NCI-H82 (cell line): Measurements from ENCODE around the gene SLC6A12.
"Not testable (repeated sequence)": the region's sequence is repeated elsewhere in the genome, so short reads cannot be mapped to it uniquely, and the experiment has no call there.

Experiments
- DNase-seq: peaks from one replicate; lab custom pipeline; 2025; lab: John Stamatoyannopoulos, UW

SLC6A12 gene

GRCh38 chr12:214003-214741 lies at the start of gene SLC6A12:
Gene SLC6A12, minus strand, starts transcription at chr12:214157. Its CDS starts 4,171 bp downstream, at chr12:209986.
- DNase-seq = no peak

DNA sequence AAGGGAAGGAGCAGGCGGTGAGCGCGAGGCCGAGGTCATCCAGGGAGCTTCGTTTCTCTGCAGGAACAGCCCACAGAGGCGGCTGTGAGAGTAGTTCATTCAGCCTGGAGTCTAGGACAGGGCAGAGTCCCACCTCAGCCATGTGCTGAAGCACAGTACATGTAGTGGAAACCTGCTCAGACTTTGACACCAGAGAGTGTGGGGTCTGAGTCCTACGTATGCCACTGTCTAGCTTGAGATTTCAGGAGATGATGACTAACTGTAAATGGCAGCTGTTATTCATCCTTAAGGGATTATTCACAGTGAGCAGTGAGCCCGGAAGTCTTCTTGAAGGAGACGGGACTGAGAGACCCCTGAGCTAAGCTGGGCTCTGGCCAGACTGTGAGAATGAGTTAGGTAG lies 49.6 kb upstream of the SLC6A12 start:
- DNase-seq = peak; percentile 62

GRCh38 chr12:262817-263216 lies 48.9 kb upstream of the SLC6A12 start, which contains the start of gene SLC6A13:
Gene SLC6A13, minus strand, starts transcription at chr12:262836. Its CDS starts 2,784 bp downstream, at chr12:260052.
- DNase-seq = no peak

DNA sequence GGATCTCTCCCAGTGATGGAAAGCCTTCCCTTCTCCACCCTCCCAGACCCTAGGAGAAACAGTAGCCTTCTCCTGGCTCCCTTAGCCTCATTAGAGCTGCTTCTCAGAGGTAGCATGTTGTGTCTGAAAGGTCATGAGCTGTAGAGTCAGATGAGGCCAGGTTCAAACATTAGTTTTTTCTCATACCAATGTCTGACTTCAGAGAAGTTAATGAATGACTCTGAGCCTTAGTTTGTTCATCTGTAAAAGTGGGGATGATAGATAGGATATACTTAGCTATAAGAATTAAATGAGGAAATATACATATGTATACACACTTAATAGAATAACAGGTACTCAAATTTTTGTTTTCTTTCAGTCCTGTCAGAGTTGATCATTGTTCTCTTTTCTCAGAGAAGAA lies 48.2 kb upstream of the SLC6A12 start:
- DNase-seq = no peak

GRCh38 chr12:257521-258321 lies 43.8 kb upstream of the SLC6A12 start:
- DNase-seq = peak; percentile 70

DNA sequence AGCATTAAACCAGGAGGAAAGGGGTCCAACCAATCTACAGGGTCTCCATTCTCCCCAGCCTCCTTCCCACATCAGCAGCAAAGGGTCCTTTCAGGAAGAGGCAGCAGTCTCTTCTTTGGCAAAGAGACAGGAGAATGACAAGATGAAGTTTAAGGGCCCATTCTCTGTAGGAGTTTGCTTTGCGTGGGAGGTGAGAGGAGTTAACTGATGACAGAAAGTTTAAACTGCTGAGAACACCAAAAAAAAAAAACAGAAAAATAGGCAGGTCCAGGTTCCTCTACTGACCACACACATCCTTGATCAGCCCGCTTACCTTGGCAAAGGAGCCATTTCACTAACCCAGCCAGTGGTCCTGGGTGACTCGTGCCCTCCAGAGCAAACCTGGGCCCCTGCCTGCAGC lies 43.0 kb upstream of the SLC6A12 start:
- DNase-seq = no peak

GRCh38 chr12:256225-256624 lies 42.3 kb upstream of the SLC6A12 start:
- no peak for DNase-seq

DNA sequence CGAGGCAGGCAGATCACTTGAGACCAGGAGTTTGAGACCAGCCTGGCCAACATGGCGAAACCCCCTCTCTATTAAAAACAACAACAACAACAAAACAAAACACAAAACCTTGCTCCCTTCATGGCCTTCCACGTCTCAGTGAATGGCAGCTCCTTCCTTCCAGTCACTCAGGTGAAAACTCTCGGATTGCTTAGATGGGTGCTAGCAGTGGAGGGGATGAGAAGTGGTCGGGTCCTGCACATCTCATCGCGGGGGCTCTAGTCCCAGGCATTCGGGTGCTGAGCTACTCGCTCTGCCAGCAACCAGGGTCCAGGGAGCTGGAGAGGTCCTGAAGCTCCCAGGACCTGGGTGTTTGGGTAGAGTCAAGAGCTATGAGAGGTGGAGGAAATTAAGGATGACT lies 41.0 kb upstream of the SLC6A12 start:
- DNase-seq = no peak

- no peak for DNase-seq
Observed at GRCh38 chr12:254039-254438, 40.1 kb upstream of the SLC6A12 start.

DNA sequence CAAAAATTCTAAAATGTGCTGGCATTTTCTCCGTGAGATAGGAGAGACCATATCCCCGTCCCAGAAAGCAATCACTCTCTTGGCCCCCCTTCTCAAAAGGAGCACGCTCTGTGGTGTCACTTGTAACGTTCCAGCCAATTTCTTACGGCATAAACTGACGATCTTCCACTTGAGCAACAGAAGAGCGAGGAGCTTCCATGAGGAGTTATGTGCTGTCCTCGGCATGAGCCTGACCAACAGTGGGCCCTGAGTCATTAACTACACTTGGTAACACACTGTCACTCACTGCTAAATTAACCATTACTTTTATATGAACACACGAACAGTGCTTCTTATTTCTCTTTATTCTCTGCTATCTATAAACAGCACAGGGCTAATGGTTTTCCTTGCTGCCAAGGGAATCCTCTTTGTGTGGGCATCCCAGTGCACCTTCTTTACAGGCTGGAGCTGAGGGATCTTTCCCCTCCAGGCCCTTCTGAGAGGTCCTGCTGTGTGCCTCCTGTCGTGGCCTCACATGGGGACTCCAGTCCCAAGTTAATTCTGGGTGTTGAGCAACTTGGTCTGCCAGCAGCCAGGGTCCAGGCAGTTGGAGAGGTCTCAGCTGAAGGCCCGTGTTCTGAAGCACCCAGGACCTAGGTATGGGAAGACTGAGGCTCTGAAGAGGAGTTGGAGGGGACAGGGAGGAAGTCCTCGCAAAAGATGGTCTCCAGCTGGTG lies 39.3 kb upstream of the SLC6A12 start:
- no peak for DNase-seq

DNA sequence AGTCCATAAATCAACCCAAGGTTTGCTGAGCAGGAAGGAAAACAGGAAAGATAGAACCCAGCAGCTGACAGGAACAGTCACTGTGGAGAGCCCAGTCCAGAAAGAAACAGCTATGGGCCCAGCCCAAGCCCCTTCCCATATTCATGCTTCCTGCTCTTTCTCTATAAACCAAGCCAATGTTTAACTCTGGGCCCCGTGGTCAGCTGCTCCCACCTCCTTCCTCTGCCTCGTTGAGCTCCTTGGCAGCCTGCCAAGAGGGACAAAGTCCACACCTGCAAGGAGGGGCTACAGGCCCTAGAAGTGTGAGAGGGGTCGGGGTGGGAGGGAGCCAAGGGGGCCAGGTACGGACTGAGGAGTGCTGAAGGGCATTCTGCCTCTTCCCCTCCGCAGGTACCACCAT lies 38.7 kb upstream of the SLC6A12 start:
- DNase-seq = no peak

DNA sequence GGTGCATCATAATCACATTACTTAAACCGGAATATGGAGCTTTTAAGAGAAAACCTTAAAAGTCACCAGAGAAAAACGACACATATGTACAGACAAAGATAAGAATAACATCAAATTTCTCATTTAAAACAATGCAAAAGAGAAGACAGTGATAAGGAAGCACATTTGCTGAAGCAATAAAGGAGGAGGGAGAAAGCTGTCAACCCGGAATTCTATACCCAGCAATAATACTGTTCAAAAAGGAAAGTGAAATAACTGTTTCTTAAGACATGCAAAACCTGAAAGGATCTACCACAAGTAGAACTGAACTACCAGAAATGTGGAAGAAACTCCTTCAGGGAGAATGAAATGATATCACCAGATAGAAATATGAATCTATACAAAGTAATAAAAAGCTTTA lies 33.3 kb upstream of the SLC6A12 start:
- DNase-seq = no peak

DNA sequence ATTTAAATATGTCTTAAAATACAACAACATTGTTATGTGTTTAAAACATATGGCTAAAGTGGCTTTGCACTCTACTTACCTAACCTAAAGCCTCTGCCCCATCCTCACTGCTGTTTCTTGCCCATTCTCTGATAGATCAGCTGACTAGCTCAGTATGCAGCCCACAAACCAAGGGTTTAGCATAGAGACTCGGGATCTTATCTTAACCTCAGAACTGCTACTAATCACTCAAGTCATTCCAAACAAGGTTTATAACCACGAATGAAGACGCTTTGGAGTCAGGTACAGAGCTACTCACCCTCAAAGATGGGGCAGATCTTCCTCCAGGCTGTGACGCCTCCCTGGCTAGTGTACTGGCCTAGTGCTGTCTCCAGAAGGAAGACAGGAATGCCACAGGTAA lies 29.4 kb upstream of the SLC6A12 start:
- DNase-seq = no peak

GRCh38 chr12:242496-242895 lies 28.5 kb upstream of the SLC6A12 start:
- DNase-seq = no peak

DNA sequence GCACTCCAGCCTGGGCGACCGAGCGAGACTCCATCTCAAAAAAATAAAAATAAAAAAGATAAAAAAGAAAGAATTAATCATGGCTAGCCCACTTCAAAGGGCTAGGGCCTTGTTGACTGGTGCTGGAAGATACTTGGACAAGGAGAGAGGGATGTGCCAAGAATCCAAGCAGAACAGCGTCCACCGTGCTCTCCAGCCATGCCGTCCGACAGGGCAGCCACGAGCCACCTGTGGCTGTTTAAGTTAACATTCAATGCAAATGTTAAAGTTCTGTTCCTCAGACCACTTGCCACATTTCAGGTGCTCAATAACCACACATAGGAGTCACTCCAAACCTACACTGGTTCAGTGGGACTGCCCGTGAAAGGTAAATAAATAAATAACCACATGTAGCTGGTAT lies 27.3 kb upstream of the SLC6A12 start:
- no peak for DNase-seq

DNA sequence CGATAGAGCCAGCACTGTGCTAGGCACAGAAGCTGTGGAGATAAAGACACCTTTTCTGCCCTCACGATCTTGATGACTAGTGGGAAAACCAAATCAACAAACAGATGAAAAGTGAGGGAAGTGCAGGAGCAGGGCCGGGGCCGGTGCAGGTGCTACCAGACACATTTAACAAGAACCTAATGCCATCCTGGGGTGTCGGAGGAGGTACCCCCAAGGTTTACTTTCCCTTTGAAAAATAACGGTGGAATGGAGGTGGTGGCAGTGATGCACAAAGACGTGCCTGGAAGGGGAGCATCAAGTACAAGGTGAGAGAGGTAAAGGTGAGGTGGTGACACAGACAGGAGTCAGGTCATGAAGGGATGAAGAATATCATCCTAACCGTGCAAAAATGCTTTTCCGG lies 26.6 kb upstream of the SLC6A12 start:
- DNase-seq = no peak

DNA sequence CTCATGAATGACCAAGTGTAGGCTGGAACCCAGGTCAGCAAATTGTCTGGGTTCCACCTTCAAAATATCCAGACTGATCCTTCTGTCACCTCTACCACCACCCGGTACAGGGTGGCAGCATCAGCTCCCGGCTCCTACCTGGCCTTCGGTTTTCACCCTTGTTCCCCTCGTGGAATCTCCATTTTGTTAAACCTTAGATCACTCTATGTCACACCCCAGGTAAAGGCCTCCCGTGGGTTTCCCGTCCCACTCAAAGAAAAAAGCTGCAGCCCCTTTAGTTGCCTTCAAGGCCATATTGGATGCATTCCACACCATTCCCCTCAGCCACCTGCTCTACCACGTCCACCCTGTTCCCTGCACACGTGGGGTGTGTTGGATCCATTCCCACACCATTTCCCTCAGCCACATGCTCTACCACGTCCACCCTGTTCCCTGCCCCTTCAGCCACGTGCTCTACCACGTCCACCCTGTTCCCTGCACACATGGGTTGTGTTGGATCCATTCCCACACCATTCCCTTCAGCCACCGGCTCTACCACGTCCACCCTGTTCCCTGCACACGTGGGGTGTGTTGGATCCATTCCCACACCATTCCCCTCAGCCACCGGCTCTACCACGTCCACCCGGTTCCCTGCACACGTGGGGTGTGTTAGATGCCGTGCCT lies 24.9 kb upstream of the SLC6A12 start:
- DNase-seq = no peak

DNA sequence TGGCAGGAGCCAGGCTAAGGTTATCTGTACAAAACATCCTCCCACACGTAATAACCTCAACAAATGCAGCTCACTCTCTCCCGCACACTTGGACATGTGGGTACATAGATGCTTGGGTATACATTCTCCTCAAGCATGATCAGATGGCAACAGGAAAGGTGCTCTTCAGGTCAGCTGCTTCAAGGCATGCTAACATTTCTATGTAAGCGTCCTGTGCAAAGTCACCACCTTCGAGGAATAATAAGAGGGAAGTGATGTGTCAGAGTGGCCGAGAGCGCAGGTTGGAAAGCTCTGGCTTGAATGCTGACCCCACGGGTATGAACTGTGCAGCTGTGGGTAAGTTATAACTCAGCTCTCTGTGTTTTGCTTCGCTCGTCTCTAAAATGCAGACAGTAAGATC lies 24.2 kb upstream of the SLC6A12 start:
- no peak for DNase-seq

- no peak for DNase-seq
Observed at GRCh38 chr12:237026-237815, 23.3 kb upstream of the SLC6A12 start.

DNA sequence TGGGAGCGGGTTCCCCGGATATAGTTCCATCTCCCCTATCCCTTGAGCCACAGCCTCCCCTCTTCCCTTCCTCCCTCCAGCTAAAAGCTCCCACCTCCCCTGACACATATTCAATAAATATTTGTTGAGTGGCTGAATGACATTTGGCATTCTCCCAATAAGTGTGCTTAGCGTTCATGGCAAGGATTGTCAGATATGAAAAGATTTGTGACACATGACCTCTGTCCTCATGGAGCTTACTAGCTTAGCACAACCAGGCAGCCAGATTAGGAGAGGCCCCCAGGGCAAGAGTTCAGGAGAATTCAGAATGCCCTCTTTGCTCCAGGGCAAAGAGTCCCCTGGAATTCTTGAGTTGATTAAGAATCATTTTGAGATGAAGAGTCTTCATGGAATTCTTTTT lies 22.5 kb upstream of the SLC6A12 start:
- DNase-seq = no peak

- DNase-seq = not testable (repeated sequence)
Observed at GRCh38 chr12:235967-236366, 22.0 kb upstream of the SLC6A12 start.
